A549 treated with RU486 at 1 μM for 4 hours (cell line): ENCODE data around the gene SCG5. TPM values are rescaled to one million over a fixed set of nuclear protein-coding genes. Genes with fewer than 3 reads are reported as not detected.

Experiments
- total RNA-seq: library from RNA; stranded (reverse); fragments of 200-300 nt; extraction: Qiagen RNA extraction; gene quantifications from 5 replicates; pipeline ENCODE4 v1.2.3, GENCODE V29; 2022; ENCODE audit warnings: low read depth

The SCG5 gene, protein sequence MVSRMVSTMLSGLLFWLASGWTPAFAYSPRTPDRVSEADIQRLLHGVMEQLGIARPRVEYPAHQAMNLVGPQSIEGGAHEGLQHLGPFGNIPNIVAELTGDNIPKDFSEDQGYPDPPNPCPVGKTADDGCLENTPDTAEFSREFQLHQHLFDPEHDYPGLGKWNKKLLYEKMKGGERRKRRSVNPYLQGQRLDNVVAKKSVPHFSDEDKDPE
- 2.0 to 3.1 TPM (median 2.5 TPM) in 5 replicates for total RNA-seq

DNA sequence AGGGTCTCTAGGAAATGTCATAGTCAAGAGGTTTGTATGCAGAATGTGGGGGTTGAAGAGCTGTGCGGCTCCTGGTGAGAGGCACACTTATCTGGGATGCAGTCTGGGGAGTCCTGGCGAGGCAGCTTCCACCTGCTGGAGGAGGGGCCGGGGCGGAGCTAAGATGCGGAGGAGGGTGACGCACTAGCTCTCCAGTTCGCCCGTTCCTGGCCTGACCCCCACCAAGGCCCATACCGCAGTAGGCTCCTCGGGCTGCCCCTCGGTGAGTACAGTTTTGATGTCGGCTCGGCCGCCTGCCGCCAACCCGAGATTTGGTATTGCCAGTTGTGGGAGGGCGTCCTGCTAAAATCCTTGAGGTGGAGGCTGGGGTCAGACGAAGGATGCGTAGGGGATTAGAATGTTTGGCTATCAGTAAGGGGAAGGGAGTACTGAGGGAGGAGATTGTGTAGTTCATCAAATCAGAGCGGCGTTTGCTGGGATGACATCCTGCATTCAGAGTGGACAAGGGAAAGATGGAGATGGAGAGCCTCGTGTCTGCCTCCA lies at the start of gene SCG5:
TSS of gene SCG5 (plus strand) at position 194 of the 543 bp plus-strand sequence. CDS start 1,883 bp downstream, outside the sequence.

DNA sequence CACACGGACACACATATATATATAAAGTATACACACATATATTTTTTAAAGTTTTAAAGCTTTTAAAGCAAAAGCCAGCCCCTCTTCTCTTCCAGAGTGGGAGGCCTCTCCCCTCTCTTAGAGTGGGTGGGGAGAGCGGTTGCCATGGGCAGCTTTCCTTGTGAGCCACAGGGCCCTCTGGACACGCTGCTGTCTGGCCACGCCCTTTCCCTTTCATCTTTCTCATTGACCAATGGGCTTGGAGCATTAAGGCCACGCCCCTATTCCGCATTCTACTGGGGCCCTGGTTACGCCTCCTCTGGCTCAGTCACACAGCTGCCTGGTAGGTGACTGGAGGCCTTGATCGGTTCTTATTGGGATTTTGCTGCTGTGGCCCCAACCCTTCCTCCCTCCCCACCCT lies 48.4 kb upstream of the SCG5 start, which contains the start of gene GOLGA8N:
TSS of gene GOLGA8N (plus strand) at position 306 of the 400 bp plus-strand sequence.

DNA sequence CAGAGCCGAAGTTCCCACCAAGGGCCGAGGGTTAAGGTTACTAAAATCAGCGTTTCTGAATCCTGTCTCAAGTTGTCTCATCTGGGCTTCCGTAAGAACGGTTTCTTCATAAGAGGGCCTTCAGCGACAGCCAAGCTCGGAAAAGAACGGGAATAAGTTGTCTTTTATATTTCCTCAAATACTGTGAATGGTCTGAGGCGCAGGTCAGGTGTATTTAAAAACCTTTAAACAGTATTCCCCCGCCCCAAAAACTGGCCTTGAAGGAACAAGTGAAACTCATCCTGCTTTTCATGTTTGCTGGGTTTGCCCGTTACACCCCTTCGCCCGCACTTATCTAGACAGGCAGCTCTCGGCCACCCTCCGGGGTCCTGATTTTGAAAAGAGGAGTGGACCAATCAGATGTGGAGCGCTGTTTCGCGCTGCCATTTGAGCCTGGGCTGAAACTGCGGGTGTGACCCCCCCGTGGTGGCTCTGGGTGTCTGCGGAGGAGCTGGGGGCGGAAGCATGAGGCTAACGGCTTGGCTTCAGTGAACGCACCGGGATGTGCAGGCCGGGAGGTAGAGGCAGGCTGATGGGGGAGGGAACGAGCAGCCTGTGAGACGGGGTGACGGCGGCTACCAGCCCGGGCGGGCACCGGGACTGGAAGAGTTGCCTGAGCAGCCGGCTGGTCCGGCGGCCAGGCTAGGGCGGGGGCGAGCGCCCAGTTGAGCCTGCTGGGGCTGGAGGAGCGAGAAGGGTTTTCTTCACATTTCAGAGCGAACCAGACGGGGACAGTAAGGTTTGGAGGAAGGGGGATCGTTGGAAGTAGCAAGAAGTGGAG lies 26.2 kb upstream of the SCG5 start, which contains the start of gene ARHGAP11A:
TSS of gene ARHGAP11A (plus strand) at position 454 of the 820 bp plus-strand sequence. CDS start 708 bp downstream, outside the sequence.

DNA sequence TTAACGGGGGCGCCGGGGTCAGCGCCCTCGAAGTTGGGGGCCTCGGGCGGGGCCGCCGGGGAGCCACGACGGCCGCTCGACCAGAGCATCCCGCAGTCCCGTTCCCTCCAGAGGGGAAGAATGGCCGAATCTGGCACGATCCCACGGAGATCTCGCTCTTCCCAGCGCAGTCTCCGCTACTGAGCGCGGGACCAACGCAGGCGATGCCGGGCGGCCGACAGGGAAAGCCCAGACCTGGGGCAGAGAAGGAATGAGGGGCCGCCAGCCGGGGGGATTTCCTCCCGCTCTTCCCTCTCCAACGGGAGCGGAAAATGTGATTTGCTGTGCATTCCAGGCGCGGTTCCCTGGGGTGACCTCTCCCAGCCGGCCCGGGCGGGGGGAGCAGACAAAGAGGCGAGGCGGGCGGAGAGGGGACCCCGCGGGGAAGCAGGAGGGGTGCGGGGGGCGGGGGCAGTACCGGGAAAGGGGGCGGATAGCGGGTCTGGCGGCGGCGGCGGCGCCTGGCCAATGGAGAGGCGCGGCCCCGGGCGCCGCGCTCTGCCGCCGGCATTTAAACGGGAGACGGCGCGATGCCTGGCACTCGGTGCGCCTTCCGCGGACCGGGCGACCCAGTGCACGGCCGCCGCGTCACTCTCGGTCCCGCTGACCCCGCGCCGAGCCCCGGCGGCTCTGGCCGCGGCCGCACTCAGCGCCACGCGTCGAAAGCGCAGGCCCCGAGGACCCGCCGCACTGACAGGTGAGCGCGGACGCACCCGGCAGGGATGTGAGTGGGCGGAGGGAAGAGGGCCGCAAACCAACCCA lies 76.1 kb downstream of the SCG5 start, which contains the start of gene GREM1:
TSS of gene GREM1 (plus strand) at position 579 of the 801 bp plus-strand sequence. CDS start 12,687 bp downstream, outside the sequence.

Other genes with a start within 250 kb of the SCG5 start
- 0.42 to 1.0 TPM (median 0.75 TPM) in 5 replicates for gene GOLGA8K, start 238.4 kb upstream of the SCG5 start, total RNA-seq
- gene GOLGA8O, start 186.1 kb upstream of the SCG5 start, total RNA-seq = 0.13 to 0.64 TPM (median 0.31 TPM) in 5 replicates
- 0.31 to 1.4 TPM (median 1.2 TPM) in 5 replicates for gene GOLGA8N, start 48.3 kb upstream of the SCG5 start, total RNA-seq
- 46.5 to 102 TPM (median 75.8 TPM) in 5 replicates for gene ARHGAP11A, start 26.2 kb upstream of the SCG5 start, total RNA-seq
- 6.0 to 16.3 TPM (median 8.2 TPM) in 5 replicates for gene GREM1, start 76.3 kb downstream of the SCG5 start, total RNA-seq